Natural killer cell (primary cell): ENCODE data around the gene PRRX1. TPM values are rescaled to one million over a fixed set of nuclear protein-coding genes. Genes with fewer than 3 reads are reported as not detected.

ENCODE experiments used
- ATAC-seq, 3 donors: fragments of 150-1000 bp in 2 of 3; fragments of 200-7000 bp in 1 of 3; cut with Tn5 transposase; 1 replicate in 1 of 3; 2 replicates in 2 of 3; pipeline ENCODE4 v1.10.0; 2021; ENCODE audit warnings: mild to moderate bottlenecking in 2 of 3, moderate library complexity in 2 of 3
- DNase-seq, 2 donors: peaks; one replicate each; pipeline versions ENCODE4 v3.0.0 to v3.0.0-alpha.2; 2013 to 2021; ENCODE audit warnings: mixed read lengths in 1 of 2
- H3K27ac ChIP-seq: one replicate; pipeline ENCODE4 v1.5.1; 2013; ENCODE audit warnings: mild to moderate bottlenecking, low read length
- H3K27me3 ChIP-seq: one replicate; pipeline ENCODE4 v1.6.1; 2013; ENCODE audit warnings: low read length; ENCODE audit not compliant: control insufficient read depth, insufficient read depth
- H3K36me3 ChIP-seq: one replicate; pipeline ENCODE4 v1.6.1; 2013; ENCODE audit warnings: low read length; ENCODE audit not compliant: control insufficient read depth, insufficient read depth
- H3K4me1 ChIP-seq: one replicate; pipeline ENCODE4 v1.6.1; 2013; ENCODE audit warnings: low read length; ENCODE audit not compliant: control insufficient read depth, insufficient read depth
- H3K4me3 ChIP-seq: one replicate; pipeline ENCODE4 v1.5.1; 2013; ENCODE audit warnings: low read length
- H3K9me3 ChIP-seq: one replicate; pipeline ENCODE4 v1.6.1; 2013; ENCODE audit warnings: low read length; ENCODE audit not compliant: control insufficient read depth, insufficient read depth
- H3K27ac Mint-ChIP-seq, 2 donors: one replicate each; pipeline ENCODE4 v1.8.0; 2022; ENCODE audit warnings: mild to moderate bottlenecking in 2 of 2, mixed read lengths in 2 of 2, moderate library complexity in 1 of 2
- H3K27me3 Mint-ChIP-seq, 2 donors: one replicate each; pipeline ENCODE4 v1.8.0; 2022; ENCODE audit warnings: low read depth in 2 of 2, mixed read lengths in 2 of 2
- H3K36me3 Mint-ChIP-seq: one replicate; pipeline ENCODE4 v1.8.0; 2022; ENCODE audit warnings: mixed read lengths
- H3K4me1 Mint-ChIP-seq, 2 donors: one replicate each; pipeline ENCODE4 v1.8.0; 2022; ENCODE audit warnings: mixed read lengths in 2 of 2
- H3K4me3 Mint-ChIP-seq: one replicate; pipeline ENCODE4 v1.8.0; 2022; ENCODE audit warnings: mild to moderate bottlenecking, moderate library complexity, mixed read lengths
- H3K9me3 Mint-ChIP-seq, 2 donors: one replicate each; pipeline ENCODE4 v1.8.0; 2022; ENCODE audit warnings: mixed read lengths in 2 of 2
- CTCF ChIP-seq: fragments of 200-600 bp; IDR thresholded peaks from one replicate; pipeline ENCODE4 v1.8.0; 2022; ENCODE audit warnings: antibody characterized with exemption
- WGBS: methylation state at CpG from one replicate; pipeline ENCODE4 v1.1.7; 2013; ENCODE audit warnings: missing lambda C conversion rate; ENCODE audit not compliant: insufficient coverage; 5-methylcytosine and 5-hydroxymethylcytosine counted together
- intact Hi-C: fragments of 100-400 bp; cut with micrococcal nuclease; formaldehyde crosslinking; loops from one replicate; pipeline ENCODE4 v1.14.2; 2022
- total RNA-seq, 4 donors: library from RNA; stranded (reverse); fragments of 120-200 nt in 1 of 4; gene quantifications; one replicate each; pipeline versions ENCODE4 v1.2.3 to v1.2.4, GENCODE V29; 2013 to 2022

The PRRX1 gene
- total RNA-seq, 3 donors from 2014 or later (not counting 1 experiment from before 2014, with no cell fraction given), result not detected

- TF ChIP-seq CTCF, result no peak
- no peak for ATAC-seq
- Mint-ChIP-seq H3K27ac (no peak overlapping the region), H3K36me3 (no peaks in the 10 kb centered on the region), H3K27me3 (peaks cover 52 to 59% of the 10 kb centered on the region in 2 donors), H3K9me3 (no peaks in the 10 kb centered on the region), H3K4me1 (peaks cover 0 to 4% of the 10 kb centered on the region in 2 donors), H3K4me3 (no peak overlapping the region)
- no peak for DNase-seq
- Histone ChIP-seq H3K9me3 (no peaks in the 10 kb centered on the region), H3K4me3 (no peak overlapping the region), H3K27me3 (peaks cover 44% of the 10 kb centered on the region), H3K27ac (no peak overlapping the region), H3K36me3 (no peaks in the 10 kb centered on the region), H3K4me1 (peaks cover 9% of the 10 kb centered on the region)
- 8% methylated on average over 52 of the region's 54 CpGs for WGBS
- intact Hi-C loops, result no loop called here
Measured at GRCh38 chr1:170660871-170661645, 2.9 kb upstream of the PRRX1 start.

- peaks cover 44% of the 10 kb centered on the region for H3K27me3 ChIP-seq
- H3K4me1 Mint-ChIP-seq, result peaks cover 2 to 10% of the 10 kb centered on the region in 2 donors
- H3K9me3 Mint-ChIP-seq, result no peaks in the 10 kb centered on the region
- TF ChIP-seq CTCF, result no peak
- H3K27ac ChIP-seq, result no peak overlapping the region
- peaks cover 9% of the 10 kb centered on the region for H3K4me1 ChIP-seq
- H3K27me3 Mint-ChIP-seq, result peaks cover 58 to 67% of the 10 kb centered on the region in 2 donors
- H3K36me3 Mint-ChIP-seq, result no peaks in the 10 kb centered on the region
- no peaks in the 10 kb centered on the region for H3K9me3 ChIP-seq
- DNase-seq (no peak), ATAC-seq (no peak)
- intact Hi-C loops, result no loop called here
- no peak overlapping the region for H3K4me3 Mint-ChIP-seq
- no peaks in the 10 kb centered on the region for H3K36me3 ChIP-seq
- WGBS, result 7% methylated on average over 15 of the region's 31 CpGs
- H3K27ac Mint-ChIP-seq, result no peak overlapping the region
- no peak overlapping the region for H3K4me3 ChIP-seq
Measured at GRCh38 chr1:170661646-170662411, 2.1 kb upstream of the PRRX1 start.

- peaks cover 51% of the 10 kb centered on the region for H3K27me3 ChIP-seq
Measured at GRCh38 chr1:170662561-170663403, 1.1 kb upstream of the PRRX1 start.

More at GRCh38 chr1:170662561-170663403, 1.1 kb upstream of the PRRX1 start:
- Mint-ChIP-seq H3K27ac (no peak overlapping the region), H3K4me3 (no peak overlapping the region), H3K4me1 (peaks cover 5 to 10% of the 10 kb centered on the region in 2 donors), H3K9me3 (no peaks in the 10 kb centered on the region), H3K27me3 (peaks cover 67 to 76% of the 10 kb centered on the region in 2 donors), H3K36me3 (no peaks in the 10 kb centered on the region)
- no peak for TF ChIP-seq CTCF
- Histone ChIP-seq H3K9me3 (no peaks in the 10 kb centered on the region), H3K36me3 (no peaks in the 10 kb centered on the region), H3K4me3 (no peak overlapping the region), H3K4me1 (peaks cover 9% of the 10 kb centered on the region), H3K27ac (no peak overlapping the region)
- intact Hi-C loops, result no loop called here
- ATAC-seq (no peak), DNase-seq (no peak)
- 3% methylated on average over 9 of the region's 11 CpGs for WGBS
